GM19043 (cell line): ENCODE results near the gene GNB3.

Experiments used
- ATAC-seq: cut with Tn5 transposase; IDR thresholded peaks from one replicate; pipeline ENCODE4 v1.9.1; 2021; ENCODE audit warnings: low read depth; ENCODE audit not compliant: unreplicated experiment

The GNB3 gene

DNA sequence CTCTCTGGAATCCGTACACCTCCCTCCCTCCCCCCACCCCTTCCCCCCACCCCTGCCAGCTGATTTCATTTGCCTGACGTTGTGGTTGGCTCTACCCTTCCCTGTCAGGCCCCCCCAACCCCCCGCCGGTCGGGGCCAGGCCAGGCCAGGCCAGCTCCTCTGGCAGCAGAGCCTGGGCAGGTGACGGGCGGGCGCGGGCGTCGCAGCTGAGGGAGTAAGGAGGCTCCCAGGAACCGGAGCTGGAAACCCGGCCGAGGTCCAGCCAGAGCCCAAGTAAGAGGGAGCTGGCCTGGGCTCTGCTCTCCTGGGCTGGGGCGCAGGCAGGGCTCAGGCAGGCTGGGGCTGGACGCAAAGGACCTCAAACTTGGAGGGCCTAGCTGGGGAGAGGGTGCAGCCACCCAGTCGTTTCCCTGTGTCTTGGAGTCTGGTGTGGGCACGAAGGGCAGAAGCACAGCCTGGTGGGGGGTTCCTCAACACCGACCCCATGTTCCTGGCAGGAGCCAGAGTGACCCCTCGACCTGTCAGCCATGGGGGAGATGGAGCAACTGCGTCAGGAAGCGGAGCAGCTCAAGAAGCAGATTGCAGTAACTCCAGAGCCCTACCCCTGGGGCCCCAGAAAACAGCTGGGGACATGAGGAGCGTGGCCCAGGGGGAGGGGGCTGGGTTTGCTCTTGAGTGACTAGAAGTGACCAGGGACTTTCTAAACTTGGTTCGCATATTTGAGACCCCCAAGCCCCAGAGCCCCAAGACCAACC lies at the start of gene GNB3:
Gene GNB3 (plus strand): TSS at position 165 of the 755 bp plus-strand sequence. CDS start 363 bp downstream, at position 528.
- ATAC-seq: no peak

DNA sequence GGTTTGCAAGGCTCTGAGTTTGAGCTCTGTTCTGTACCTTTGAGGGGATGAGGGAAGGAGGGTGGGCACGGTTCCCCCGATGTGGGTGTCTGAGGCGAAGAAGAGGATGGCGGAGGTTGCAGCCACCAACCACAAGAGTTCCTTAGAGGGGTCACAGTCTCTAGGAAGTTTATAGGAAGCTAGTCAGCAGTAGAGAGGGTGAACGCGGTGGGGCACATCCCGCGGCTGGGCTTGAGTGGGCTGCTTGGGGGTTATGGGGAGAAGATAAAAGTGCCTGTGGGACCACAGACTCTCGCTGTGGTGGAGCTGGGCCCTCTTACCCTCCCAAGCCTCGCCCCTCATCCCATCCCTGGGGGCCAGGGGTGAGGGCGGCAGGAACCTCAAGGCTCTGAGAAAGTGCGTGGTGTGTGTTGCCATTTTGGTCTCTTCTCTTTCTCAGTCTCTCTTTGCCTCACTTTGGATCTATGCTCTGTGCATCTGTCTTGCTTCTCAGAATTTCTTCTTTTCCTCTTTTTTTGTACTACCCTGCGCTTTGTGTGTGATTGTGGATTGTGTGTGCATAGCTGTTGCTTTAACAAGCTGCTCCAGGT lies 48.7 kb upstream of the GNB3 start:
- no peak for ATAC-seq

- ATAC-seq: no peak
Measured at GRCh38 chr12:6792522-6793201, 48.1 kb upstream of the GNB3 start.

GRCh38 chr12:6795088-6795487 lies 45.6 kb upstream of the GNB3 start:
- no peak for ATAC-seq

GRCh38 chr12:6796576-6796975 lies 44.1 kb upstream of the GNB3 start:
- no peak for ATAC-seq

- no peak for ATAC-seq
Measured at GRCh38 chr12:6799147-6799546, 41.6 kb upstream of the GNB3 start.

GRCh38 chr12:6807170-6807569 lies 33.6 kb upstream of the GNB3 start:
- ATAC-seq: no peak

- no peak for ATAC-seq
Measured at GRCh38 chr12:6809056-6809455, 31.7 kb upstream of the GNB3 start.

- no peak for ATAC-seq
Measured at GRCh38 chr12:6810758-6811157, 30.0 kb upstream of the GNB3 start.

GRCh38 chr12:6813363-6813762 lies 27.4 kb upstream of the GNB3 start:
- ATAC-seq: no peak

DNA sequence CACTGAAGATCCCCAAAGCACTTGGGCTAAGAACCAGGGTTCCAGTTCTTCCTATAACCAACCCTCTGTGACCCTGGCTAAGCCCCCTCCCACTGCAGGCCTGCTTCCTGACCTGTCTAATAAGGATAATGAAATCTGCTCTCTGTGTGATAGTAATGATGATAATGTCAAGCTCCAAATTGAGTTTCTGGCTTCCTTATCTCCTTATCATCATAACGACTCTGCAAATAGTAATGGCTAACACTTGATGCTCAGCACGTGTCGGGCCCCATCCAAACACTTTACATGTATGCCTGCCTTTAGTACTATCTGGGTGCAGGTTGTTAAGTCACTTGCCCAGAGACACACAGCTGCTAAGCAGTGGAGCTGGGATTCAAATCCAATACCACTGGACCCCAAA lies 24.1 kb upstream of the GNB3 start:
- ATAC-seq: no peak

DNA sequence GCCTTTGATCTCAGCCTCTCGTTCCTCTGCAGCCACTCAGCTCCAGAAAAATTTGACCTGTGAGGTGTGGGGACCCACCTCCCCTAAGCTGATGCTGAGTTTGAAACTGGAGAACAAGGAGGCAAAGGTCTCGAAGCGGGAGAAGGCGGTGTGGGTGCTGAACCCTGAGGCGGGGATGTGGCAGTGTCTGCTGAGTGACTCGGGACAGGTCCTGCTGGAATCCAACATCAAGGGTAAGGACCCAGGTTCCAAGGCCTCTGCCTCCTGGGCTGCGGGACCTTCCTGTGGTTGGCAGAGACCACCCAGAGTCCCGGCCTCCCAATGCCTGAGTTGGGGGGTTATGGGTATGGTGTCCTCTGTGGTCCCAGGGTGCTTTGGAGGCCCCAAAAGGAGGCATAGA lies 23.6 kb upstream of the GNB3 start:
- no peak for ATAC-seq

- ATAC-seq: no peak
Measured at GRCh38 chr12:6817662-6818157, 23.0 kb upstream of the GNB3 start.

DNA sequence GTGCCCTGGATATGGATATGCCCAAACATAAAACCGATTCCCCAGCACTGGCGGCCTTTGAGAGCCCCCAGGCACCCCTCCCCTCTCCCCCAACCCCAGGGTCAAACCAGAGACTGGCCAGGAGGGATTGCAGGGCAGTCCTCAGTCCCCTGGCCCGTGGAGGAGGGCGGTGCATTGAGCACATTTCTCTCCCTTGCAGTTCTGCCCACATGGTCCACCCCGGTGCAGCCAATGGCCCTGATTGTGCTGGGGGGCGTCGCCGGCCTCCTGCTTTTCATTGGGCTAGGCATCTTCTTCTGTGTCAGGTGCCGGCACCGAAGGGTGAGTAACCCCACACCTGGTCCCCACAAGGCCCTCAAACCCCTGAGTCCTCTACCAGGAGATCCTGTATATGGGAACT lies 22.5 kb upstream of the GNB3 start:
- no peak for ATAC-seq

DNA sequence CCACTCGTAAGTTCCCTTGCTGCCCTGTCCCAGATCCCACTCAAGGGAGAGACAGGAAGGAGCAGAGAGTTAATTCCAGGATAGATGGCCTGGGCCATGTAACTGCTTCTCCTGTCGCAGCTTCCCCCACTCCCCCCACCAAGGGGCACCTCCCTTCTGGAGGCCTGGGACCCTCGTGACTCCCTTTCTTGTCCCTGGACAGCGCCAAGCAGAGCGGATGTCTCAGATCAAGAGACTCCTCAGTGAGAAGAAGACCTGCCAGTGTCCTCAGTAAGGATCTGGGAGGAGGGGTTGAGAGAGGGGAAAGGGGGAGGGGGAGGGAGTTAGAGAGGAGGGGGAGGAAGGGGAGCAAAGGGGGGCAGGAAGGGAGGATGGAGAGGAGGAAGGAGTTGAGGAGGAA lies 22.1 kb upstream of the GNB3 start:
- ATAC-seq: no peak

- ATAC-seq: no peak
Measured at GRCh38 chr12:6819106-6820030, 21.4 kb upstream of the GNB3 start.

DNA sequence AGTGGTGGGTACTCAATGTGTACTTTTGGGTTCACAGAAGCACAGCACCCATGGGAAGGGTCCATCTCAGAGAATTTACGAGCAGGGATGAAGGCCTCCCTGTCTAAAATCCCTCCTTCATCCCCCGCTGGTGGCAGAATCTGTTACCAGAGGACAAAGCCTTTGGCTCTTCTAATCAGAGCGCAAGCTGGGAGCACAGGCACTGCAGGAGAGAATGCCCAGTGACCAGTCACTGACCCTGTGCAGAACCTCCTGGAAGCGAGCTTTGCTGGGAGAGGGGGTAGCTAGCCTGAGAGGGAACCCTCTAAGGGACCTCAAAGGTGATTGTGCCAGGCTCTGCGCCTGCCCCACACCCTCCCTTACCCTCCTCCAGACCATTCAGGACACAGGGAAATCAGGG lies 20.6 kb upstream of the GNB3 start:
- no peak for ATAC-seq

- no peak for ATAC-seq
Measured at GRCh38 chr12:6821591-6822425, 18.9 kb upstream of the GNB3 start, which contains the start of gene GPR162. Gene GPR162 (plus strand): TSS chr12:6821821. CDS start chr12:6823899, 2,078 bp downstream.

DNA sequence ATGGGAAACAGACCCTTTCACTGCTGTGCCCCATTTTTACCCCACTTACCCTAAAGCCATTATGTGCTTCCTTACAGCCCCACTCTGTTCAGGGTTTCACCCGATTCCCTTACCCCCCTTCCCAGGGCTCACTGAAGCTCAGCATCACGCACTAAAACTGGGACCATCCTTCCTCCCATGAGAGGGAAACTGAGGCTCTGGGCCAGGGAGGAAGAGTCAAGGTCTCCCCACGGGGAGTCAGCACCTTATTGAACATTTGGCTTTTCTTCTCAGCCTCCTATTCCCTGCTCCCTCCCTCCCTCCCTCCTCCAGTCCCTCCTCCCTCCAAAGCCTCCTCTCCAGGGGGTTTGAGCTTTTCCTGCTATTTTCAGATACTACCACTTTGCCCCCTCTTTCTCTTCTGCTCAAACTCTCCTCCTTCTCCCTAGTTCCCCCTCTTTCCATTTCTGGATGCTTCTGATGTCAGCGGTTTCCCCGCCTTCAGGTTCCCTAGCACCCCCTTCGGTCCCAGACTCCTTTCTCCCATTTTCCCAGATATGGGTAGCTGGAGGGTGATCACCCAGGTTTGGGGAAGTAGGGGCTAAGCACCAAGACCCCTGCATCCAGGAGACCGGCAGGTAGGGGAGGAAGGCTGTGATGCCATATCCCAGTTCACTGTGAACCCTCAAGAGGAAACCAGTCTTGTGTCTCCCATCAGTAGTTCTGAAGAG lies 18.1 kb upstream of the GNB3 start:
- no peak for ATAC-seq
